ENCODE measurements around the gene ABLIM2.

Gene ABLIM2

GRCh38 chr4:8081621-8082516 is 76.7 kb downstream of the ABLIM2 start:
- no peak for DNase-seq

GRCh38 chr4:8081171-8081570 is 77.4 kb downstream of the ABLIM2 start:
- DNase-seq = no peak

- no peak for DNase-seq
These were observed 77.9 kb downstream of the ABLIM2 start for GRCh38 chr4:8080754-8081065.

- no peak for DNase-seq
These were observed 78.5 kb downstream of the ABLIM2 start for GRCh38 chr4:8079916-8080753.

DNA sequence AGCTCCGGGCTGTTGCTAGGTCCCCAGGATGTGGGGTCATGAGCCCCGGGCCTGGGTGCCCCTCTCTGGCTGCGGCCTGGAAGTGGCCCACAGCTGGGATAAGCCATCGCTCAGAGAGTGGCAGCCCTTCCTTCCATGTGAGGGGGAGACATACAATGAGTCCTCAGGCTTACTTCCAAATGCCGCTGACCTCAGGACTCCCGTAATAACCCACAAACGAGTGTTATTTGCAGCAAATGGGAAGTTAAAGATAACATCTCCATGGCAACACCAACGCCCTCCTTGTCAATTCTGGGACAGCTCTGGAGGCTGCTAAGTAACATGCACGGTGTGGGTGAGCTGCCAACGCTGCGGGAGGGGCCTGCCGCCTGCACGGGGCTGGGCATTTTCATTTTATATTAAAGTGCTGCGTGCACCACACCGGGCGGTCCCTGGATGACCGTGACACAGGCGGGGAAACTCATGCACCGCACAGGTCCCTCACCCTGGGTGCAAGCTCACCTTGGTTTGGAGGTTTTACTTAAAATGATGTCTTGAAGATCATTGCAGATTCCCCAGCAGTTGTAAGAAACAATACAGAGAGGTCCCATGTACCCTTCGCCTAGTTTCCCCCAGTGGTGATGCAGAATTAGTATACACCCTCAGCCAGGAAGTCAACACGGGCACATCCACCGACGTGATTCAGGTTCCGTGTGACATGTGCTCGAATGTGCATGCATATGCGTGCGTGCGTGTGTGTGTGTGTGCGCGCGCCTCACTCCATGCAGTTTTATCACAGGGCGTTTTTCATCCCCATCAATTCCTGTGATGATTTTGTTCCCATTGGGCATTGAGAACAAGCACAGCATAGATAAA is 79.4 kb downstream of the ABLIM2 start:
- no peak for DNase-seq

DNA sequence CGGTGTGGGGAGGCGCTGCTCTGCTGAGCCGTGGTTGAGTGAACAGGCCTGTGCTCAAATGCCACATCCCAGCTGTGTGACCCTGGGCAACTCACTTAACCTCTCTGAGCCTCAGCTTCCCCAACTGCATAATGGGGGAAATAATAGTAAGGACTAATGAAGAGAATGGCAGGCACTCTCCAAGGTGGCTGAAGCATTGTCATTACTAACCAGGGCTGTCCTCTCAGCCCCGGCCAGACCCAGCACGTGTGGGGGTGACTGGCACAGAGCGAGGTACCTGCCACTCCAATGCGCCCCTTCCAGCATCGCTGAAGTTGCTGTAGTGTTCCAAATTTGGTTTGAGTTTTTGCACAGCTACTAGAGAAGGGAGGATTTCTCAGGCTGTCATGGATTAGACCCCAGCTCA is 80.0 kb downstream of the ABLIM2 start:
- DNase-seq = no peak

DNA sequence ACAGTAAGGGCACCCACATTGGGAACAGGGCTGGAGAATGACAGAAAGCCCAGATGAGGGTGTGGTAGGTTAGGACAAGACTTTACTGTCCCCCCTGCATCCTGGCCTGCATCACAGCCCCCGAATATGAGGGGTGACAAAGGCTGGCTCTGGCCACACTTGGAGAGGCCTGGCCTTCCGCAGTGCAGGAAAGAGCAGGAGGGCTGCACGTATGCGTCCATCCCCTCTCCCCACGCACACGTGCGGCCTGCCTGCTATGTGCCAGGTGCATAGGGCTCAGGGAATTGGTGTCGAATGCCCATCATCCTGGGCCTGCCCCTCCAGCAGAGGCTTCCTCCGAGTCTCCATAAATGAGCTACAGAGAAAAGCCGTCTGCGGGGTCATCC is 80.5 kb downstream of the ABLIM2 start:
- DNase-seq = no peak

DNA sequence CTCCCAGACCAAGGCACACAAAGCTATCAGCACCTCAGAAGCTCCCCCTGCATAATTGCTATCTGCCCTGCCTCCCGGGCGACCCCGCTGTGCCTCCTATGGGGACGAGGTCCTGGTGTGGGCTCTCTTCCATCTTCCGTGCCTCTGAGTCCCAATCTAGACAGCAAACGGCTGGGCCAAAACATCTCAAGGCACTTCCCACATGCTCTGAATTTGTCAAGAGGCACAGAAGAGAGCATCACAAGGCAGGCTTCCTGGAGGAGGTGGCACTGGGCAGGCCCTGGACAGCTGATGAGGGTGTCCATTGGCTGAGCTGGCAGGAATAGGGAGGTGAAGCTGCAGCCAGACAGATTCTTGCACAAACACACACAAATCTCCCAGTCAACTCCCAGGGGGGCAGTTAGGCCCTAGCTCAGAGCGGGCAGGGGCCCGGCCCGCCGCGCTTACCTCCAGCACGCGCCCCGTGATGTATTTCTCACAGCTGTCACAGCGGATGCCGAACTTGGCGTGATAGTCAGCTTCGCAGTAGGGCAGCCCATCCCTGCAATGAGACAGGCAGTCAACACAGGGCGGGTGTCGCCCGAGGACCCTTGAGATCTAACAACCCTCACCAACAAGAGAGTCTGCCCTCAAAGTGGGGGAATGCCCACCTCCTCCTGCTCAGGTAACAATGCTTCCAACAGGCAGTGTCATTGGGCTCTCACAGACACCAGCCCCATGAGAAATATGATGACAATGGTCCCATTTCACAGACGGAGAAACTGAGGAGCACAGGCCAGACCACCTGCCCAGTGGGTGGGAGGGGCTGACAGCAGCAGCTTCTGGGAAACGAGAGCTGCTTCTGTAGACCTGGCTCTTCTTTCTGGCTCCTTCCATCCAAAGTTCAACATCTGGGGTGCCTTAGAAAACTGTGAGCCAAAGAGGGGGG is 81.2 kb downstream of the ABLIM2 start:
- DNase-seq = no peak

DNA sequence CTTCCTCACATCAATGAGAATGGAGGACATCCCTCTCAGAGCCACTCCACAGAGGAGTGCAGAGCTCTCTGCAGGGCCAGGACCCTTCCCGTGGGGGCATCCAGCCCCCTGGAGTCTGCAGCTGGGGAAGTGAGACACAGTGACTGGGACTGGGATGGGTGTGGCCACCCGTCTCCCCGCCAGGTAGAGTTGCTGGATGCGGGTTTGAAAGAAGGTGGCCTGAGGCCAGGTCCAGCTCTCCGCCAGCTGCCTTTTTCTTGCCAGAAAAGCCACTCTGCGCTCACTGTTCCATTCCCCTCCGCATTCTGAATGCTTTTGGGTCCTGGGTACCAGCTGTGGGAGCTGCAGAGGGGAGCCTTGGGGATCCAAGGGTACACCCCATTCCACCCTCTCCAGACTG is 82.6 kb downstream of the ABLIM2 start:
- no peak for DNase-seq

DNA sequence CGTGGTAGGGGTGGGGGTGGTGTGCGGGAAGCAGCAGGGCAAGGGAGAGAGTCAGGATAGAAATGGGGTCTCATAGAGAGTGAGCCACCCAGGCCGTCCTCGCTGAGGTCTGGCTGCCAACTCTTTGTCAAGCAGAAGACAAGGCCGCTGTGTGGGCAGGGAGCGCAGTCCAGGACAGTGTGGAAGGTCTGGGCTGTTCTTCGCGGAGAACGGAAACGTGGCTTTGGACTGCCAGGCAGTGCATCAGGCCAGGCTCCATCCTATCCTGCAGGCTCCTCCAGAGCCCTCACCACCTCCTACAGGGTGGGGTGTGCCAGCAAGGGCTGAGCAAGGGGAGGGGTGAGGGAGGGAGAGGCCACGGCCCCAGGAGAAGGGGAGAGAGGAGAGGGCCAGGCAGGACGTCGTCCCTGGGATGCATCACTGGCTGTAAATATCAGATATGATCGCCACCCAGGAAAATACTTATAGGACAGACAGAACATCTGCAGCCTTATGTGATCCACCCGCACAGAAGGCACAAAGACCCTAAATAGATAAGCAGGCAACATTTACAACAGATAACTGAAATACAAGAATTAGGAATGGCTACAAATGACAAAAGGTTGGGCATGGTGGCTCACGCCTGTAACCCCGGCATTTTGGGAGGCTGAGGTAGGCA is 85.3 kb downstream of the ABLIM2 start:
- DNase-seq = no peak

GRCh38 chr4:8072235-8072968 is 86.2 kb downstream of the ABLIM2 start:
- DNase-seq = no peak

GRCh38 chr4:8071766-8072165 is 86.8 kb downstream of the ABLIM2 start:
- no peak for DNase-seq

DNA sequence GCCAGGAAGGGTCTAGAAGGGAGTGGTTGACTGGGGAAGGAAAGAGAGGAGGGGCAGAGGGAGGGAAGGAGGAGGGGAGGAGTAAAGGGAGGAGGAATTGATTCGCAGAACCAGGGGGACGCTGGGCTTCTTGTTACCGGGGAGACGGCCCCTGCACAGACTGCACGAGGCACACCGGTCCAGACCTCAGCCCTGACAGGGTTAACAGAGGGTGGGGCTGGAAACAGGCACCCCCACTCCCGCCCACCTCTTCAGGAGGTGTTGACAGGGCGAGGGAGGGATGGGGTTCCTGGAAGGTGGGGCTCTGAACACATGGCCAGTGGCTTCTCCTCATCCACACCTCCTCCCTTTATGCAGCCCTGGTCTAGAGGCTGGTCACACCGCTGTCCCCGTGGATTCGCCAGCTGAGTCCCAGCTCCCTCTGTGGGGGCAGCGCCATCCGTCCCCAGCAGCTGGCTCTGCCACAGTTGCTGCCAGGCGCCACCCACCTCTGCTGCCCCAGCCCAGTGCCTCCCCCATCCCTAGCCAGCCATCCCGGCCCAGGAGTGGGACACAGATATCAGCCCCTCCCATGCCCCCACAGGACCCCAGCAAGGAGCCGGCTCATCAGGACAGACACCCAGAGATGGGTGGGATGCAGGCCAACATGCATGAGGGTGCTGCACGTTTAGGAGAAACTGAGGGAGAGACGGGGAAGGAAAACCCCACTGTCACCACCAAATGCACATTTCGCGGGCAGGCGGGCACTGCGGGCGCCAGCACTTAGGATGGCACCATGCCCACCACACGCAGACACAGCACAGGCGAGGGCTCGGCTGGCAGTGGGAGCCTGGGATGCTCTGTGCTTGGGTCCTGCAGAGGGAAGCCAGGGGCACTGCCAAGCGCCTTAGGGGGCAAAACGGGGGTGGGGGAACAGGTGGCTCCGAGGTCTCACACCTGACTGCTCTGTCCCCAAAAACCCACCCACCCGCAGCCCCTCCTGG is 87.6 kb downstream of the ABLIM2 start:
- DNase-seq = no peak

DNA sequence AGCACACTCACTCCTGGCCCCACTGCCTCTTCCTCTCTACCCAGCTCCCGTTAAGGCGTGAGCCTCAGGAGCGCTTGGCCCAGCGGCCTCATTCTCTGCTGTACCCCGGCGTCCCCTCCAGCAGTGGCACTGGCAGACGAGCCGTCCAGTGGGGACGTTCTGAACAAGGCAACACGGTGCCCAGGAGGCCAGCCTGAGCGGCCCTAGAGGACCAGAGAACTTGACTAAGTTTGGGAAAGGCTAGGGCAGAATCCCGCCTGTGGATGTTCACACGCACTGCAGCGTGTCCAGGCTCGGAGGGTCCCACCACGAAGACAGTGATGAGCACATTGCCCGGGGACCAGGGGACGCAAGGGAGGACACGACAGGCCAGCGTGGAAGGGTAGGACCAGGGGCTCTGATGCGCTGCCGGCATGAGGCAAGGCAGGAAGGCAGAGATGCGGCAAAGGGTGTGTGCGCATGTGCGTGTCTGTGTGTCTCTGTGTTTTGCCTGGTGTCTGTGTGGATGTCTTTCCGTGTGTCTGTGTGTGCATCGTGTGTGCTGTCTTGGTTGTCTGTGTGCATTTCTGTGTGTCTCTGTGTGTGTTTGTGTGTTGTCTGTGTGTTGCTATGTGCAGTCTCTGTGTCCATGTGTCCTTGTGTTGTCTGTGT is 89.4 kb downstream of the ABLIM2 start:
- DNase-seq = no peak

- DNase-seq = no peak
These were observed 90.4 kb downstream of the ABLIM2 start for GRCh38 chr4:8067945-8068896.

DNA sequence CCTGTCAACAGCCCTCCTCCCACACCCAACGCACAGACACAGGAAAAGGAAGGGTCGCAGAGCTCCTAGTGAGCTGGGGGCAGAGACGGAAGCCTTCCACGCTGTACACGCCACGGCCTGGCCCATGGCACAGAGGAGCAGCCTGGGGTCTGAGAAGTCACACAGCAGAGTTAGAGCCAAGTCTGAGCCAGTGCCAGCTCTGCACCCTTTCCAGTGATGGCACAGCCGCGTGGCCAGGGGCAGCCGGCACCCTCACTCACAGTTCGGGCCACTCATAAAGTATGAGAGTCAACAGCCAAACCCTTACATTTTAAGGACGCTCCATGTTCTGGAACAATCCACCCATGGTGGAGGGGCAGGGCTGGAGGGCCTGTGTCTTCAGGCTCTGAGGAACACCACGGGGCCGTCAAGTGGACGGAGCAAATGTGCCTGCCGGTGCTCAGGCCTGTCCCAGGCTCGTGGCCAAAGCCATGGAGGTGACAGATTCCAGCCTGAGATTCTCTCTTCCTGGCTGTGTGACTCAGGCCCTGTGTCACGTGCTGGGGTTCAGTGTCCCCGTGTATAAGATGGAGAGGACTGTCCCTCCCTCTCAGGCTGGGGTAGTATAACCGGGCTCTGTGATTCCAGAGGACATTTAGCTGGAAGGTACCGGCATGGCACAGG is 91.2 kb downstream of the ABLIM2 start:
- DNase-seq = no peak

DNA sequence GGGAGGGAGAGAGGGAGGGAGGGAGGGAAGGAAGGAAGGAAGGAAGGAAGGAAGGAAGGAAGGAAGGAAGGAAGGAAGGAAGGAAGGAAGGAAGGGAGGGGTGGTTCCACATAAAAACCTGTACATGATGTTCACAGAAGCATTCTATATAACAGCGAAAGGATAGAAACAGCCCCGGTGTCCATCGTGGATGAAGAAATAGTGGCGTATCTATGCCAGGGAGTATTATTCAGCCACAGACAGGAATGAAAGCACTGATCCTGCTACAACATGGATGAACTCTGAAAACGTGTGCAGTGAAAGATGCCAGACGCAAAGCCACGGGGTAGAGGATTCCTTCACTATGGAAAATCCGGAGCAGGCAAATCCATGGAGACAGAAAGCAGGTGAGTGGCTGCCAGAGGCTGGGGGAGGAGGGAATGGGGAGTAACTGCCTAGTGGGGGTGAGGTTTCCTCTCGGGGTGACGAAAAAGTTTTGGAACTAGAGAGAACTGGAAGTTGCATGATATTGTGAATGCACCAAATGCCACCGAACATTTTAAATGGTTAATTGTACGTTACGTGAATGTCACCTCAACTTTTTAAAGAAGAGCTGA is 92.2 kb downstream of the ABLIM2 start:
- DNase-seq = no peak
